ENCODE measurements around the gene DPP6. TPM values are rescaled to one million over a fixed set of nuclear protein-coding genes. Genes with fewer than 3 reads are reported as not detected.

Gene DPP6
- total RNA-seq, 1 experiment from 2014 or later, result not detected

GRCh38 chr7:154517768-154518167 is 465.6 kb downstream of the DPP6 start:
- DNase-seq, result no peak
- no TSS peak for BruUV-seq (replicated peaks)
- no peaks in the 10 kb centered on the region for H3K27me3 ChIP-seq (ENCODE audit: low read length)

GRCh38 chr7:154519229-154519628 is 467.0 kb downstream of the DPP6 start:
- Histone ChIP-seq H3K4me1 (ENCODE audit: insufficient read depth, low read length) (no peaks in the 10 kb centered on the region), H3K36me3 (ENCODE audit: low read depth, low read length) (no peaks in the 10 kb centered on the region), H2AFZ (ENCODE audit: low read length) (no peak overlapping the region), H3K4me2 (ENCODE audit: low read length) (no peak overlapping the region), H3K27me3 (ENCODE audit: low read length) (no peaks in the 10 kb centered on the region), H3K4me3 (ENCODE audit: low read length) (no peak overlapping the region), H3K9me2 (replicated peaks; ENCODE audit: low read length) (no peaks in the 10 kb centered on the region), H4K20me1 (ENCODE audit: low read length) (no peaks in the 10 kb centered on the region), H3K9me3 (ENCODE audit: low read length) (no peaks in the 10 kb centered on the region), H3F3A (ENCODE audit: low read length, unreplicated experiment) (no peaks in the 10 kb centered on the region), H3K27ac (ENCODE audit: low read length) (no peak overlapping the region), H3K79me2 (ENCODE audit: low read length) (no peaks in the 10 kb centered on the region), H3K9ac (ENCODE audit: low read length) (no peak overlapping the region)
- intact Hi-C loops (cut with micrococcal nuclease), result no loop called here
- no peak for ATAC-seq
- POLR2A ChIA-PET (ENCODE audit: unreplicated experiment), result no interaction called here
- DNase-seq, result no peak
- CTCF ChIA-PET, result no interaction called here
- TF ChIP-seq EZH2 (IDR thresholded peaks at IDR 0.05; ENCODE audit: low read length, unreplicated experiment) (no peak), EZH2phosphoT487 (IDR thresholded peaks at IDR 0.05; ENCODE audit: borderline replicate concordance, low read length) (no peak), CTCF (conservative IDR thresholded peaks at IDR 0.05; ENCODE audit: low read depth, low read length) (no peak)
- no TSS peak for BruUV-seq (replicated peaks)

More at GRCh38 chr7:154517768-154518167, 465.6 kb downstream of the DPP6 start:
- no peak overlapping the region for H3K27ac ChIP-seq (ENCODE audit: low read length)
- H3K4me3 ChIP-seq (ENCODE audit: low read length), result no peak overlapping the region
- intact Hi-C loops (cut with micrococcal nuclease), result no loop called here
- H3K36me3 ChIP-seq (ENCODE audit: low read depth, low read length), result no peaks in the 10 kb centered on the region
- no peaks in the 10 kb centered on the region for H3K9me2 ChIP-seq (replicated peaks; ENCODE audit: low read length)
- no peak overlapping the region for H2AFZ ChIP-seq (ENCODE audit: low read length)
- H3K4me2 ChIP-seq (ENCODE audit: low read length), result no peak overlapping the region
- no peaks in the 10 kb centered on the region for H3K9me3 ChIP-seq (ENCODE audit: low read length)
- no peaks in the 10 kb centered on the region for H3K79me2 ChIP-seq (ENCODE audit: low read length)
- no peak for ATAC-seq
- H3F3A ChIP-seq (ENCODE audit: low read length, unreplicated experiment), result no peaks in the 10 kb centered on the region
- ChIA-PET POLR2A (ENCODE audit: unreplicated experiment) (no interaction called here), CTCF (no interaction called here)
- no peaks in the 10 kb centered on the region for H3K4me1 ChIP-seq (ENCODE audit: insufficient read depth, low read length)
- H3K9ac ChIP-seq (ENCODE audit: low read length), result no peak overlapping the region
- H4K20me1 ChIP-seq (ENCODE audit: low read length), result no peaks in the 10 kb centered on the region
- no peak for TF ChIP-seq EZH2phosphoT487 (IDR thresholded peaks at IDR 0.05; ENCODE audit: borderline replicate concordance, low read length)
- TF ChIP-seq EZH2 (IDR thresholded peaks at IDR 0.05; ENCODE audit: low read length, unreplicated experiment), result no peak
- no peak for TF ChIP-seq CTCF (conservative IDR thresholded peaks at IDR 0.05; ENCODE audit: low read depth, low read length)

GRCh38 chr7:154530136-154530535 is 477.9 kb downstream of the DPP6 start:
- Histone ChIP-seq H3K9me3 (ENCODE audit: low read length) (peaks cover 17% of the 10 kb centered on the region; the same call in 1 of the 2 replicates), H3K9me2 (replicated peaks; ENCODE audit: low read length) (no peaks in the 10 kb centered on the region), H3K36me3 (ENCODE audit: low read depth, low read length) (no peaks in the 10 kb centered on the region), H3K79me2 (ENCODE audit: low read length) (no peaks in the 10 kb centered on the region), H4K20me1 (ENCODE audit: low read length) (no peaks in the 10 kb centered on the region), H3K4me2 (ENCODE audit: low read length) (no peak overlapping the region), H3K27ac (ENCODE audit: low read length) (no peak overlapping the region), H3F3A (ENCODE audit: low read length, unreplicated experiment) (no peaks in the 10 kb centered on the region), H3K4me1 (ENCODE audit: insufficient read depth, low read length) (no peaks in the 10 kb centered on the region), H3K4me3 (ENCODE audit: low read length) (no peak overlapping the region), H2AFZ (ENCODE audit: low read length) (no peak overlapping the region), H3K27me3 (ENCODE audit: low read length) (no peaks in the 10 kb centered on the region), H3K9ac (ENCODE audit: low read length) (no peak overlapping the region)
- TF ChIP-seq EZH2phosphoT487 (IDR thresholded peaks at IDR 0.05; ENCODE audit: borderline replicate concordance, low read length), result no peak
- no peak for TF ChIP-seq EZH2 (IDR thresholded peaks at IDR 0.05; ENCODE audit: low read length, unreplicated experiment)
- TF ChIP-seq CTCF (conservative IDR thresholded peaks at IDR 0.05; ENCODE audit: low read depth, low read length), result no peak
- no peak for DNase-seq
- no TSS peak for BruUV-seq (replicated peaks)
- no peak for ATAC-seq
- POLR2A ChIA-PET (ENCODE audit: unreplicated experiment), result no interaction called here
- CTCF ChIA-PET, result no interaction called here
- intact Hi-C loops (cut with micrococcal nuclease), result no loop called here
